Pancreas (tissue), 10 donors: ENCODE measurements around the gene KLHL17. TPM values are rescaled to one million over a fixed set of nuclear protein-coding genes. Genes with fewer than 3 reads are reported as not detected.

Experiments
- ATAC-seq, 4 donors: fragments of 200-7000 bp; cut with Tn5 transposase; one replicate each; pipeline versions ENCODE4 v1.8.0 to v1.9.1; 2020; ENCODE audit warnings: mild to moderate bottlenecking in 4 of 4, moderate library complexity in 4 of 4
- DNase-seq, 6 donors: peaks; one replicate each; pipeline ENCODE4 v3.0.0-alpha.2; 2020
- FAIRE-seq: peaks from 2 replicates; lab custom pipeline; 2012; peaks lifted over from hg19 to GRCh38; lab: Jason Lieb, UNC
- H3K27ac ChIP-seq, 4 donors: fragments of 200-600 bp; sonication (generic); 1 replicate in 3 of 4; 2 replicates in 1 of 4; pipeline versions ENCODE4 v1.5.0 to v1.8.0; 2020
- H3K27me3 ChIP-seq, 4 donors: fragments of 200-600 bp; one replicate each; pipeline ENCODE4 v1.8.0; 2021
- H3K36me3 ChIP-seq, 3 donors: fragments of 200-600 bp; sonication (generic) in 1 of 3; one replicate each; pipeline versions ENCODE4 v1.5.0 to v1.8.0; 2020 to 2021
- H3K4me1 ChIP-seq, 3 donors: fragments of 200-600 bp; one replicate each; pipeline ENCODE4 v1.8.0; 2021
- H3K4me3 ChIP-seq, 4 donors: fragments of 200-600 bp; sonication (generic) in 2 of 4; one replicate each; pipeline versions ENCODE4 v1.5.0 to v1.8.0; 2020 to 2021
- H3K9me3 ChIP-seq, 4 donors: fragments of 200-600 bp; one replicate each; pipeline ENCODE4 v1.8.0; 2021
- WGBS, 2 donors: extraction: QIAGEN DNeasy Blood & Tissue Kit; methylation state at CpG; one replicate each; pipeline ENCODE4 v1.1.7; 2013; 5-methylcytosine and 5-hydroxymethylcytosine counted together
- intact Hi-C, 3 donors: fragments of 100-400 bp; cut with DNase I; formaldehyde crosslinking; loops; one replicate each; pipeline versions ENCODE4 v1.11.1 to v1.14.2; 2022
- polyA plus RNA-seq, 2 donors: library from polyadenylated mRNA; stranded (reverse); fragments of 200-250 nt; gene quantifications; one replicate each; pipeline ENCODE4 v1.2.3, GENCODE V29; 2013
- total RNA-seq, 6 donors: library from RNA; stranded (reverse); fragmentation: NEBNext Ultra II Directional in 4 of 6; extraction: Animal tissue kit (Norgen Biotek cat#: 25700) in 4 of 6; gene quantifications; one replicate each; pipeline versions ENCODE4 v1.2.1 to v1.2.4, GENCODE V29; 2021 to 2023
- TF ChIP-seq, protein P1 (sequence below), 4 donors: fragments of 200-600 bp; sonication (generic) in 3 of 4; IDR thresholded peaks; one replicate each; pipeline versions ENCODE4 v1.5.0 to v1.8.0; 2021; ENCODE audit warnings: antibody characterized with exemption in 4 of 4
- donor health status: healthy with polysubstance abuse.
- donor health status: DM: no; HTN: no; CAD: no; lungs with moderate emphysema.
- donor health status: DM: no; HTN: no; CAD: no.
- donor health status: control.
- donor health status: control.
- donor health status: Bipolar disorder and iron deficiency.
- donor health status: DM: yes; HTN: yes; CAD: no.
- donor health status: DM: no; HTN: no; CAD: no.
- donor health status: DM: no; HTN: no; CAD: no.
- donor health status: DM: yes; HTN: yes; CAD: no.

Gene KLHL17
- total and polyA plus RNA-seq, 8 donors, result 3.1 to 24.1 (median 6.2) TPM

DNA sequence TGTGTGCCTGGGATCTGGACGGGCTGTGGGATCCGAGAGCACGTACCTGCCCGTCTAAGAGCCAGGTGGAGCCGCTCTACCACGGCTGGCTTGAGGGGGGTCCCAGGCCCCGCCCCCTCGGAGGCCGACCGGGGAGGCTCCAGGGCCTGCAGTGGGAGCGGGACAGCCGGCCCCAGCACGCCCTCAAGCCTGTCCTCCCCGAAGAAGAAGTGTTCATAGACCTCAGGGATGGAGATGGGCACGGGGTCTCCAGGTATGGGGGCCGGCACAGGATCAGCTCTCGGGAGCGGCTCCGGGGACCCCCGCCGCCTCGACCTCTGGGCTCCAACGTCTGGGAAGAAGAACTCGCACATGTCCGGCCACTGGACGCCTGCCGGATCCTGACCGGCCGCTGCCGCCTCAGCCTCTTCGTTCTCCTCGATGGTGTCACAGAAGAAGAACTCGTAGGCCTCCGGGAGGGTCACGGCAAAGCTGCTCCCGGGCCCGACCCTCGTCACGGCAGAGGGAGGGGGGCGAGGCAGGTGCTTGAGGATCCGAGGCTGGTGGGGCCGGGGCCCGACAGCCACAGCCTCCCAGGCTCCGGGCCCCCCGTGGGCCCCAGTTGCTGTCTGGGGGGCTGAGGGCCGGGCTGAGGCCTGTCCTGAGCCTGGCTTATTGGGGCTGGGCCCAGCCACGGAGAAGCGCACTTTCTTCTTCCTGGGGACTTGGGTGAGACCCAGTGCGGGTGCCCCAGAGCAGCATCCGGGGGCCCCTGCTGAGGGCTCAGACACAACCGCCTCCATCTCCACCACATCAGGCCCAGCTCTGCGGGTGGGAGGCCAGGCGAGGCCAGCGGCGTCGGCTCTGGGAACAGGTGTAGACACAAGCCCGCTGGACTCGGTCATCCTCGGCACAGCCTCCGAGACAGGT is 18.7 kb downstream of the KLHL17 start:
- TF ChIP-seq, protein P1, sequence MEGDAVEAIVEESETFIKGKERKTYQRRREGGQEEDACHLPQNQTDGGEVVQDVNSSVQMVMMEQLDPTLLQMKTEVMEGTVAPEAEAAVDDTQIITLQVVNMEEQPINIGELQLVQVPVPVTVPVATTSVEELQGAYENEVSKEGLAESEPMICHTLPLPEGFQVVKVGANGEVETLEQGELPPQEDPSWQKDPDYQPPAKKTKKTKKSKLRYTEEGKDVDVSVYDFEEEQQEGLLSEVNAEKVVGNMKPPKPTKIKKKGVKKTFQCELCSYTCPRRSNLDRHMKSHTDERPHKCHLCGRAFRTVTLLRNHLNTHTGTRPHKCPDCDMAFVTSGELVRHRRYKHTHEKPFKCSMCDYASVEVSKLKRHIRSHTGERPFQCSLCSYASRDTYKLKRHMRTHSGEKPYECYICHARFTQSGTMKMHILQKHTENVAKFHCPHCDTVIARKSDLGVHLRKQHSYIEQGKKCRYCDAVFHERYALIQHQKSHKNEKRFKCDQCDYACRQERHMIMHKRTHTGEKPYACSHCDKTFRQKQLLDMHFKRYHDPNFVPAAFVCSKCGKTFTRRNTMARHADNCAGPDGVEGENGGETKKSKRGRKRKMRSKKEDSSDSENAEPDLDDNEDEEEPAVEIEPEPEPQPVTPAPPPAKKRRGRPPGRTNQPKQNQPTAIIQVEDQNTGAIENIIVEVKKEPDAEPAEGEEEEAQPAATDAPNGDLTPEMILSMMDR (IDR thresholded peaks at IDR 0.05), result no peak
- no peaks in the 10 kb centered on the region for H3K9me3 ChIP-seq
- no peak for FAIRE-seq
- no peaks in the 10 kb centered on the region for H3K36me3 ChIP-seq
- no peaks in the 10 kb centered on the region for H3K4me1 ChIP-seq
- no peak for ATAC-seq
- WGBS, 2 donors, result 80 to 84% methylated on average over 50 to 60 of the region's 60 CpGs
- intact Hi-C loops, result no loop called here
- H3K27ac ChIP-seq, result no peak overlapping the region
- no peak overlapping the region for H3K4me3 ChIP-seq
- H3K27me3 ChIP-seq, result no peaks in the 10 kb centered on the region
- DNase-seq, result peak in 4 of 6 donors; percentile 11 to 81 (median 43)

DNA sequence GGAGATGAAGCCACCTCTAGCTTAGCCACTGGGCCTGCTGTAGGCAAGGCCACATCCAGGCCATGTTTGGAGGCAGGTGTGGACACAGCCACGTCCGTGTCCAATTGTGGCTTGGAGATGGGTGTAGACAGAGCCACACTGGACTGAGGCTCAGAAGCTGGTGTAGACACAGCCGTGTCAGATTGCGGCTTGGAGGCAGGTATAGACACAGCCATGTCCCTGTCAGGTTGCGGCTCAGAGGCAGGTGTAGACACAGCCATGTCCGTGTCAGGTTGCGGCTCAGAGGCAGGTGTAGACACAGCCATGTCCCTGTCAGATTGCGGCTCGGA is 19.3 kb downstream of the KLHL17 start:
- no peak overlapping the region for H3K27ac ChIP-seq
- TF ChIP-seq, protein P1 (IDR thresholded peaks at IDR 0.05), result no peak
- H3K4me3 ChIP-seq, result no peak overlapping the region
- intact Hi-C loops, result loop anchor here (5.0 to 10.0 kb wide), 3 partner anchors 85 to 305 kb away; partner anchors contain the start of gene SCNN1D (in 1 of the 3)
- DNase-seq (no peak), FAIRE-seq (no peak), ATAC-seq (no peak)
- no peaks in the 10 kb centered on the region for H3K36me3 ChIP-seq
- no peaks in the 10 kb centered on the region for H3K4me1 ChIP-seq
- WGBS, 2 donors, result 81 to 88% methylated on average over 9 of the region's 9 CpGs
- H3K27me3 ChIP-seq, result no peaks in the 10 kb centered on the region
- H3K9me3 ChIP-seq, result no peaks in the 10 kb centered on the region

DNA sequence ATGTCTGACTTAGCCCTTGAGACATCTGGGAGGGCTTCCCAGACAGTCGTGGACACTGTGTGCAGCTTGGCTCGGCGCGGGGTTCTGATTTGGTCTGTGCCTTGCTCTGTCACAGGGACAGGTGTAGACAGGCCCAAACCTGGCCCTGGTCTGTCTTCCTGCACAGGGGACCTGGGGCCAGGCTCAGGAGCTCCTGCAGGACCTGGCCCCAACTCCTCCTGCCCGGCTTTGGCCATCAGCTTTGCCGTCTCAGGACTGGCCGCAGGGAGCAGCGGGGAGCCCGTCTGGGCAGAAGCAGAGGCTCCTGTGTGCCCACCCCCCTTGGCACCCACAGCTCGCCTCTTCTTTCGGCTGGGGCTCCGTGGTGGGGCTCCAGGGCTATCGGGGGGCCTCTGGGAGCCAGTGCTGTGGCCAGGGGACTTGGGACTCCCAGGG is 19.8 kb downstream of the KLHL17 start:
- Histone ChIP-seq H3K27me3 (no peaks in the 10 kb centered on the region), H3K36me3 (no peaks in the 10 kb centered on the region), H3K4me3 (no peak overlapping the region), H3K4me1 (no peaks in the 10 kb centered on the region), H3K9me3 (no peaks in the 10 kb centered on the region), H3K27ac (no peak overlapping the region)
- TF ChIP-seq, protein P1 (IDR thresholded peaks at IDR 0.05), result no peak
- FAIRE-seq (no peak), DNase-seq (peak in 3 of 6 donors; percentile 7 to 67 (median 54)), ATAC-seq (no peak)
- 64 to 78% methylated on average over 13 of the region's 13 CpGs for WGBS, 2 donors
- intact Hi-C loops, result loop anchor here (5.0 to 10.0 kb wide), 3 partner anchors 85 to 305 kb away; partner anchors contain the start of gene SCNN1D (in 1 of the 3)

DNA sequence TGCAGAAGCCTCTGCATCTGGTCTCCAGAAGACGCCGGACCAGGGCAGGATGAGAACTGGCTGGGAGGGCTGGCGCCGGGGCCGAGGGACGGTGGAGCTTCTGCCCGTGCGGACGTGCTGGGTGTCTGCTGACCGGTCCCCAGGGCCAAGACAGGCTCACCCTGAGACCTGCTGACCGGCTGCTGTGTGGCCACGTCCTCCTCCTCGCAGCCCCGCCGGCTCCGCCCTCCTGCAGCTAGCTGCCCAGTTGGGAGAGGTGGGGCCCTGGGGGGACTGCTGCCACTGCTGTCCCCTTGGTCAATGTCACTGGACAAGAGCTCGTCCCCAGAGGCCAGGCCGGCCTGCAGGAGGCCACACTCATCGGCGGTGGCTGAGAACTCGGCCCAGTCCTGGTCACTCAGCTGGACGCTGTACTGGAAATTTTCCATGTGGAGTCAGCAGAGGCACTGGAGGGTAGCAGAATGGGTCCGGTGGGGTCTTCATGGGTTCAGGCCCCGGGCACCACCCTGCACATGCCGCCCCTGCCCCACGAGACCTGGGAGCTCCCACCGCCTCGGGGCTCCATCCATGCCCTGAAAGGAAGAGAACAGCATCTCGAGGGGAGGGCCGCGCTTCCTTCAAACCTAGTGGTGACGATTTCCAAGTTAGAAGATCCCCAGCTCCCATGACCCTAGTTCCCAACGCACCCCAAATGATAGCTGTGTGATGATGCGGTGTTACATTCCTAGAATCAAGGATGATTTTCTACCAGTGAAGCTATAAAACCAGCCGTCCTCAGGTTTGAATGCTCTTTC is 20.4 kb downstream of the KLHL17 start:
- WGBS, 2 donors, result 61 to 65% methylated on average over 34 to 35 of the region's 35 CpGs
- no peak for ATAC-seq
- intact Hi-C loops, result loop anchor here (5.0 to 10.0 kb wide), 3 partner anchors 84 to 304 kb away; partner anchors contain the start of gene SCNN1D (in 1 of the 3)
- Histone ChIP-seq H3K4me1 (no peaks in the 10 kb centered on the region), H3K27me3 (no peaks in the 10 kb centered on the region), H3K27ac (no peak overlapping the region), H3K9me3 (no peaks in the 10 kb centered on the region), H3K4me3 (no peak overlapping the region), H3K36me3 (no peaks in the 10 kb centered on the region)
- TF ChIP-seq, protein P1 (IDR thresholded peaks at IDR 0.05), result no peak
- FAIRE-seq, result no peak
- peak in 3 of 6 donors; percentile 32 to 72 (median 60) for DNase-seq
